ENCODE data around the gene RPRD1B. TPM values are rescaled to one million over a fixed set of nuclear protein-coding genes. Genes with fewer than 3 reads are reported as not detected.

Gene RPRD1B
- total and polyA plus RNA-seq, 2 experiments from 2014 or later, result 7.3 to 24.3 TPM

DNA sequence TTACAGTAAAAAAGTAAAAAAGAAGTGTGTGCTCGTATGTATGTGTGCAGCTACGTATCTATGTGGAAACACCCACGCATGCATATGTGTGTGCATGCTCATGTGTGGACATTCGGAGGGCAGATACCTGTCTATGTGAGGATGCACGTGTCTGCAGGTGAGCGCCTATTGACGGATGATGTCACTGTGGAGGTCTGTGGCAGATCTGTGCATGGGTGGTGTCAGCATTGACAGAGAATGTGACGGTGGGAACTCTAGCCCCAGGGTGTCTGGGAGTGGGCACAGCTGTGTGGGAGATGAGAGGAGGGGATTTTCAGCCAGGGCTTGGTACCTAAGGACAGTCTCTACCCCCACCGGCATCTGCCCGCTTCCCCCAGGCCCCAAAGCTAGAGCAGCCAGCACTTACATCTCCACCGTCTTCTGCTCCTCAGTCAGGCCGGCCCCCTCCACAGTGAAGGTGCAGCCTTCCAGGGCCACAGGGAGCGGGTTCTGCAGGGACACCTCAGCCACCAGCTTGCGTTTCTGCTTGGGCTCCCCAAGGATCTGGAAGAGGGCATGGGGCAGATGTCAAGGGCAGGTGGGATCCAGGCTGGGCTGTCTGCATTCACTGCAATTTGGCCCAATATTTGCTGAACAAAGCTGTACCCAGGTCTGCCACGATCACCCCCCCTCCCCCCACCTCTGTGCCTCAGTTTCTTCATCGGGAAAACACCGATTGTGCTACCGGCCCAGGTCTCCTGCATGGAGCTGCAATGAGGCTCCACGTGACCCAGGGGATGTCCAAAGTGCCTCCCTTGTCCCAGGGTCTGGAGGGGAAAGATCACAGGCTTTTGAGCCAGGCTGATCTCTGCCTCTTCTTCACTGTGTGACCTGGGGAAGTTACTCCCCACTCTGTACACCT lies 97.4 kb downstream of the RPRD1B start (continued):
- TF ChIP-seq, protein P1, sequence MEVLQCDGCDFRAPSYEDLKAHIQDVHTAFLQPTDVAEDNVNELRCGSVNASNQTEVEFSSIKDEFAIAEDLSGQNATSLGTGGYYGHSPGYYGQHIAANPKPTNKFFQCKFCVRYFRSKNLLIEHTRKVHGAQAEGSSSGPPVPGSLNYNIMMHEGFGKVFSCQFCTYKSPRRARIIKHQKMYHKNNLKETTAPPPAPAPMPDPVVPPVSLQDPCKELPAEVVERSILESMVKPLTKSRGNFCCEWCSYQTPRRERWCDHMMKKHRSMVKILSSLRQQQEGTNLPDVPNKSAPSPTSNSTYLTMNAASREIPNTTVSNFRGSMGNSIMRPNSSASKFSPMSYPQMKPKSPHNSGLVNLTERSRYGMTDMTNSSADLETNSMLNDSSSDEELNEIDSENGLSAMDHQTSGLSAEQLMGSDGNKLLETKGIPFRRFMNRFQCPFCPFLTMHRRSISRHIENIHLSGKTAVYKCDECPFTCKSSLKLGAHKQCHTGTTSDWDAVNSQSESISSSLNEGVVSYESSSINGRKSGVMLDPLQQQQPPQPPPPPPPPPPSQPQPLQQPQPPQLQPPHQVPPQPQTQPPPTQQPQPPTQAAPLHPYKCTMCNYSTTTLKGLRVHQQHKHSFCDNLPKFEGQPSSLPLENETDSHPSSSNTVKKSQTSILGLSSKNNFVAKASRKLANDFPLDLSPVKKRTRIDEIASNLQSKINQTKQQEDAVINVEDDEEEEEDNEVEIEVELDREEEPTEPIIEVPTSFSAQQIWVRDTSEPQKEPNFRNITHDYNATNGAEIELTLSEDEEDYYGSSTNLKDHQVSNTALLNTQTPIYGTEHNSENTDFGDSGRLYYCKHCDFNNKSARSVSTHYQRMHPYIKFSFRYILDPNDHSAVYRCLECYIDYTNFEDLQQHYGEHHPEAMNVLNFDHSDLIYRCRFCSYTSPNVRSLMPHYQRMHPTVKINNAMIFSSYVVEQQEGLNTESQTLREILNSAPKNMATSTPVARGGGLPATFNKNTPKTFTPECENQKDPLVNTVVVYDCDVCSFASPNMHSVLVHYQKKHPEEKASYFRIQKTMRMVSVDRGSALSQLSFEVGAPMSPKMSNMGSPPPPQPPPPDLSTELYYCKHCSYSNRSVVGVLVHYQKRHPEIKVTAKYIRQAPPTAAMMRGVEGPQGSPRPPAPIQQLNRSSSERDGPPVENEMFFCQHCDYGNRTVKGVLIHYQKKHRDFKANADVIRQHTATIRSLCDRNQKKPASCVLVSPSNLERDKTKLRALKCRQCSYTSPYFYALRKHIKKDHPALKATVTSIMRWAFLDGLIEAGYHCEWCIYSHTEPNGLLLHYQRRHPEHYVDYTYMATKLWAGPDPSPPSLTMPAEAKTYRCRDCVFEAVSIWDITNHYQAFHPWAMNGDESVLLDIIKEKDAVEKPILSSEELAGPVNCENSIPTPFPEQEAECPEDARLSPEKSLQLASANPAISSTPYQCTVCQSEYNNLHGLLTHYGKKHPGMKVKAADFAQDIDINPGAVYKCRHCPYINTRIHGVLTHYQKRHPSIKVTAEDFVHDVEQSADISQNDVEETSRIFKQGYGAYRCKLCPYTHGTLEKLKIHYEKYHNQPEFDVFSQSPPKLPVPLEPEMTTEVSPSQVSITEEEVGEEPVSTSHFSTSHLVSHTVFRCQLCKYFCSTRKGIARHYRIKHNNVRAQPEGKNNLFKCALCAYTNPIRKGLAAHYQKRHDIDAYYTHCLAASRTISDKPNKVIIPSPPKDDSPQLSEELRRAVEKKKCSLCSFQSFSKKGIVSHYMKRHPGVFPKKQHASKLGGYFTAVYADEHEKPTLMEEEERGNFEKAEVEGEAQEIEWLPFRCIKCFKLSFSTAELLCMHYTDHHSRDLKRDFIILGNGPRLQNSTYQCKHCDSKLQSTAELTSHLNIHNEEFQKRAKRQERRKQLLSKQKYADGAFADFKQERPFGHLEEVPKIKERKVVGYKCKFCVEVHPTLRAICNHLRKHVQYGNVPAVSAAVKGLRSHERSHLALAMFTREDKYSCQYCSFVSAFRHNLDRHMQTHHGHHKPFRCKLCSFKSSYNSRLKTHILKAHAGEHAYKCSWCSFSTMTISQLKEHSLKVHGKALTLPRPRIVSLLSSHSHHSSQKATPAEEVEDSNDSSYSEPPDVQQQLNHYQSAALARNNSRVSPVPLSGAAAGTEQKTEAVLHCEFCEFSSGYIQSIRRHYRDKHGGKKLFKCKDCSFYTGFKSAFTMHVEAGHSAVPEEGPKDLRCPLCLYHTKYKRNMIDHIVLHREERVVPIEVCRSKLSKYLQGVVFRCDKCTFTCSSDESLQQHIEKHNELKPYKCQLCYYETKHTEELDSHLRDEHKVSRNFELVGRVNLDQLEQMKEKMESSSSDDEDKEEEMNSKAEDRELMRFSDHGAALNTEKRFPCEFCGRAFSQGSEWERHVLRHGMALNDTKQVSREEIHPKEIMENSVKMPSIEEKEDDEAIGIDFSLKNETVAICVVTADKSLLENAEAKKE (CRISPR knock-in tag; IDR thresholded peaks at IDR 0.05), result no peak
- no peak for TF ChIP-seq ZNF331 (CRISPR knock-in tag; IDR thresholded peaks at IDR 0.05; ENCODE audit: low read depth)
- no peak for TF ChIP-seq JUNB (IDR thresholded peaks at IDR 0.05; ENCODE audit: unreplicated experiment)
- TF ChIP-seq CREB1 (CRISPR knock-in tag; IDR thresholded peaks at IDR 0.05; ENCODE audit: low read depth), result no peak

DNA sequence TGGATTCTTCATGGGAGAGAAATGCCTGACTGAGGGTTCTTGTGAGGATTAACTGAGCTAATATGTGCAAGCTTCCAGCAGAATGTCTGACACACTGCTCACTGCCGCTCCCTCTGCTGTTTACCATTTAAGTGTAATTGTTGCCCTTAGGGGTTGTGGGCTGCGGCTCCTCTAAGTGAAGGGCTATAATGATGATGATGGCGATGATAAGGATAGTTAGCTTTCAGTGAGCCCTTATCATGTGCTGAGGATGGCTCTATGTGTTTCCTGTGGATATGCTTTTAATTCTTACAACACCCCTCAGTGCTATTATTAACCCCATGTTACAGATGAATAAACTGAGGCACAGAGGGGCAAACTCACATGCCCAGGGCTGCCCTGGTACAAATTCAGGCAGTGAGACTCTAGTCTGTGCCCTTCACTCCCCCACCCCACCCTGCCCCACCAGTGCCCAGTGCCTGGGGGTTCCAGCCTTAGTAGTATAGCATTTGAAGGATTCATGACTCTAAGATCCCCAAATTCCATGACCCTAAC lies 98.1 kb downstream of the RPRD1B start:
- DNase-seq (ENCODE audit: low spot score) (no peak), ATAC-seq (no peak)
- Mint-ChIP-seq H3K27ac (no peak overlapping the region), H3K9me3 (no peaks in the 10 kb centered on the region; the same call in 2 of the 3 replicates), H3K4me3 (no peak overlapping the region), H3K27me3 (ENCODE audit: insufficient read depth, low read depth, poor library complexity) (no peaks in the 10 kb centered on the region), H3K4me1 (peaks cover 3% of the 10 kb centered on the region; the same call in 2 of the 3 replicates), H3K36me3 (ENCODE audit: low read depth) (no peaks in the 10 kb centered on the region)
- Histone ChIP-seq H3K4me1 (ENCODE audit: insufficient read depth) (no peaks in the 10 kb centered on the region), H4K20me1 (replicated peaks; ENCODE audit: insufficient read depth) (no peaks in the 10 kb centered on the region), H3K9me2 (ENCODE audit: insufficient read depth) (no peaks in the 10 kb centered on the region), H2AFZ (no peak overlapping the region), H3K27ac (ENCODE audit: low read depth) (no peak overlapping the region), H3K4me3 (no peak overlapping the region), H3K4me2 (no peak overlapping the region), H3K79me2 (replicated peaks; ENCODE audit: insufficient read depth) (no peaks in the 10 kb centered on the region), H3K36me3 (ENCODE audit: insufficient read depth) (no peaks in the 10 kb centered on the region), H3F3A (replicated peaks; ENCODE audit: low read depth) (no peaks in the 10 kb centered on the region), H3K27me3 (ENCODE audit: insufficient read depth) (no peaks in the 10 kb centered on the region)
- no peak for TF ChIP-seq EZH2phosphoT487 (IDR thresholded peaks at IDR 0.05; ENCODE audit: unreplicated experiment)
- TF ChIP-seq ZNF331 (CRISPR knock-in tag; IDR thresholded peaks at IDR 0.05; ENCODE audit: low read depth), result no peak
- TF ChIP-seq POLR2AphosphoS5 (IDR thresholded peaks at IDR 0.05; ENCODE audit: low read depth), result no peak
- TF ChIP-seq ZNF114 (CRISPR knock-in tag; IDR thresholded peaks at IDR 0.05), result no peak
- TF ChIP-seq, protein P1 (CRISPR knock-in tag; IDR thresholded peaks at IDR 0.05), result no peak
- no peak for TF ChIP-seq EZH2 (IDR thresholded peaks at IDR 0.05; ENCODE audit: low read depth, unreplicated experiment)
